Stimulated activated CD8-positive, alpha-beta memory T cell treated with anti-CD3 and anti-CD28 coated beads, Interleukin-7, amount 100 ng/mL, for 48 hours (primary cell): ENCODE measurements around the gene ARL3.

Source experiments
- DNase-seq, 2 donors: peaks; one replicate each; pipeline ENCODE4 v3.0.0-alpha.2; 2020; ENCODE audit warnings: low read depth in 1 of 2; ENCODE audit errors: extremely low read depth in 1 of 2

Gene ARL3

DNA sequence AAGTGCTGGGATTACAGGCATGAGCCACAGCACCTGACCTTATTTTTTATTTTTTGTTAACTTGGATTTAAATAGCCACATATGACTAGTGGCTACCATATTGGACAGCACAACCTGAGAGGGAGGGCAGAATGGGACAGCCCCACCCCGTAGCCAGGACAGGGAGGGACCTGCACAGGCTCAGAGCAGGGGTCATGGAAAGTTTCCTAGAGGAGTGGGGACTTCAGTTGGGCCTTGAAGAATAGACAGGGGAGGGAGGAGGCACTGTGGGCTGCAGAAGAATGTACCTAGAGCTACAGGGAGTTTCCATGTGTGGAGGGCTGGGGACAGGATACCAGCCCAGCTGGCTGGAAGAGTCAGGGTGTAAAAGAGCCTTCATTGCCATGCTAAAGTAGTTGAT is 61.1 kb downstream of the ARL3 start:
- DNase-seq, result no peak

DNA sequence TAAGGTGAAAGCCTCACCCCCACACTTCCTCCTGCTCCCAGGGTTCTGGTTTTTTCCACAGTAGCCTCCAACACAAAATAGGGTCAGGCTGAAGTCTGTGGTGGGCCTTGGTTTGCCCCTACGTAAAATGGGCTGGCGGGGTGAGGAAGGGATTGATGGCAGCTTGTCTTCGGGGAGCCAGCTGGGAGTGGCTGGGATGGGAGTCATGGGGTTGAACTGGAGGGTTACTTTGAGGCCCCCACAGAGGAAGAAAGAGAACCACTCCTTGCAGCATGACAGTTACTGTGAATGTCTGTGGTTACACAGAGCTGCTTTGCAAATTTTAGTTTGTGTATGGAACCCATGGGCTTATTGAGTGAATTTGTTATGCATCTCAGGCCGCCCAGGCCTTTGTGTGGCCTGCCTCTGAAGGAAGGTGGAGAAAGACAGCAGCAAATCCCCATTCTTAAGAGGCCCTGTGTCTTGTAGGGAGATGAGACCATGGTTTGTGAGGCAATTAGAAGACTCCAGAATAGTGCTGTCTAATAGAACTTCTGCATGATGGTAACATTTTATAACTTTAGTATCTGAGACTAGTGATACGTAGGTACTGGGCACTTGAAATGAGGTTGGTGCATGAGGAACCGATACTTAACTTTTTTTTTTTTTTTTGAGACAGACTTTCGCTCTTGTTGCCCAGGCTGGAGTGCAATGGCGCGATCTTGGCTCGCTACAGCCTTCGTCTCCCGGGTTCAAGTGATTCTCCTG is 61.9 kb downstream of the ARL3 start:
- no peak for DNase-seq

DNA sequence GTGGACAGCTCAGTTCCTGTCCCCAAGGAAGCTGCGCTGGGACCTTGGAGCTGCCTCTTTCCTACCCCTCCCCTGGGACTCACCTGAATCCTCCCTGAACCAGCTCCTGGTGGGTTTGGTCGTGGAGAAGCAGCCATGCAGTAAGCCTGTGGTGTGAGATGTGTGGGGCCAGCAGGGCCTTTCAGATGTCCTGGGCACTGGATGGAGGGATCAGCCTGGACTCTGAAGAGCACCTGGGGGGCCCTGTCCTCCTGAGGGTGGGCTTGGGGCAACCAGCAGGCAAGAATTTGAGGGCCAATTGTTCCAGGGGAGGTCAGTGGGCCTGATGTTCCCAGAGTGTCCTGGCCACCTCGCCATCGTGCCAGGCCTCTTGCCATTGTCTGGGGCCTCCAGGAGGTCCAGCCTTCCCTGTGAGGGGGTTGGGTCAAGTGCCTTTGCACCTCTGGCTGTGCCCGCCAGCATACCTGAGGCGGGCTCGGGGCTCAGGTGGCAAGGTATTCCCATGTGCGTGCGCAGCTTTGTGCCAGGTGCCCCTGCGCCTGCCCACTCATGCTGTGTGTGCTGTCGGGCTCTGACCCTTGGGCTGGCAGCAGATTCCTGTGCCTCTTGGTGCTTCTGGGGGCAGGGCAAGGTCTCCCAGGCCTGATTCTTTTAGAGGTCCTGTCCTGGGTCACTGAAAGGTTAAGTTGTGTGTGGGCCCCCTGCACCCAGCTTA is 62.6 kb downstream of the ARL3 start:
- no peak for DNase-seq

DNA sequence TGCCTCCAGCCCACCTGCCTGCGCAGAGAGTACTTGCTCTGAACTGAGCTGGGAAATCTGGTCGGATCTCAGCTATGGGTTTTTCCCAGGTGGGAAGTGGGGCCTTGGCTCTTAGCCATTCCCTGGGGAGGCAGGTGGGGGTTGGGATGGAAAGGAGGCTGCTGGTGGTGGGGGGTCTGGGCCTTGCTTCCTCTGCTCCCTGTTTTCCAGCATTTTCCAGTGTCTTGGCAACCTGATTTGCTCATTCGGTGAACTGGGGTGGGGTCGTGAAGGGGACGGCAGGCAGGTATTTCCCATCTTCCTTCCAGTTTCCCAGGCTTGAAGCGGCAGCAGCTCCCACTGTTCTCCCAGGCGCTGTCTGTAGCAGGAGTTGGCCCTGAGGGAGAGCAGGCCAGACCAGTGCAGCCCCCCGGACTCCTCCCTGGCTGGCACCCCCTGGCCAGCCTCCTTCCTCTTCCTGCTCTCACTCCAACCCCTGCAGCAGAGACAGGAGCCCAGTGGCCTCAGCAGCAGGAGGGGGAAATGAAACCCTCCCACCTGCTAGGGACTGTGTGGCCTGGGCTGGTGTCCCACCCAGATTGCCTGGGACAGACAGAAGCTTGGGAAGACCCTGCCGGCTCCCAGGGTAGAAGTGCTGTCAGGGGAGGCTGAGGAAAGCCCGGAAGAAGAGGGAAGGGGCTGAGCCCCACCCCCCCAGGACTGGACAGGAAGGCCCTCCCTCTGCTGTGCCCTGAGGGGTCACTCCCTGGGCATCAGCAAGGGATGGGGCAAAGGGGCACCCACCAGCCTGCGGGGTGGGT is 63.3 kb downstream of the ARL3 start:
- no peak for DNase-seq

DNA sequence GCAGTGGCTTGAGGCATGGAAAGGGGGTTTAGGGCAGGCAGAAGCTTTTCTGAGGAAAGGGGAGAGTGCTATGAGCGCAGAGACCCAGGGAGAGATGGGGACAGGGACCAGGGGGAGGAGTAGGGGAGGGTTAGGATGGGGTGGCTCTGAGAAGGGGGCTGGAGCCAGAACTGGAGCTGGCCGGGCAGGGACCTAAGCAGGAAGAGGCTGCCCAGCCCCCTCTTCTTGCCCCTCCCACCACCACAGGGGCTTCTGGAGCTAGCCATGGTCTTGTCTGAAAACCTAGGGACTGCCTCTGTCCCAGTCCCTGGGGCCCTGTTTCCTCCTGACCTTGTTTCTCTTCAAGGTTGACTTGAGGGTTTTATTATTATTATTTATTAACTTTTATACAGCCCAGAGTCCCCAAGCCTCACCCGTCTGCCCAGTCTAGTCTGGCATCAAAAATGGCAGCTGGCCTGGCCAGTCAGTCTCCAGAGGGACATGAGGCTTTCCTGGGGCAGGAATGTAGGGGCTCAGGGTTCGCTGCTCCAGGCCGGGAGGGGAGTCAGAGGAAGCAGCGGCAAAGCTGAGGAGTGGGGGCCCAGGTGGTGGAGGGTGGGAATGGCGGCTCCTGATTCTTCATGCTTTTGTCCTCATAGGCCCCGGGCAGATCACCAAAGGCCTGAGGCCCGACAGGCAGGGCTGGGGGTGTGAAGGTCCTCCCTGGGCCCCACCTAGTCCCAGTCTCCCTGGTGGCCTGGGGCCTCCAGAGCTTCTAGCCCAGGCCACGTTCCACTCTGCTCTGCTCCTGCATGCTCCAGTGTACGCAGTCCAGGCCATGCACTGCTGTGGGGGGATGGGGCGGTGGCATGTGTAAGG is 64.2 kb downstream of the ARL3 start:
- DNase-seq, result no peak

DNA sequence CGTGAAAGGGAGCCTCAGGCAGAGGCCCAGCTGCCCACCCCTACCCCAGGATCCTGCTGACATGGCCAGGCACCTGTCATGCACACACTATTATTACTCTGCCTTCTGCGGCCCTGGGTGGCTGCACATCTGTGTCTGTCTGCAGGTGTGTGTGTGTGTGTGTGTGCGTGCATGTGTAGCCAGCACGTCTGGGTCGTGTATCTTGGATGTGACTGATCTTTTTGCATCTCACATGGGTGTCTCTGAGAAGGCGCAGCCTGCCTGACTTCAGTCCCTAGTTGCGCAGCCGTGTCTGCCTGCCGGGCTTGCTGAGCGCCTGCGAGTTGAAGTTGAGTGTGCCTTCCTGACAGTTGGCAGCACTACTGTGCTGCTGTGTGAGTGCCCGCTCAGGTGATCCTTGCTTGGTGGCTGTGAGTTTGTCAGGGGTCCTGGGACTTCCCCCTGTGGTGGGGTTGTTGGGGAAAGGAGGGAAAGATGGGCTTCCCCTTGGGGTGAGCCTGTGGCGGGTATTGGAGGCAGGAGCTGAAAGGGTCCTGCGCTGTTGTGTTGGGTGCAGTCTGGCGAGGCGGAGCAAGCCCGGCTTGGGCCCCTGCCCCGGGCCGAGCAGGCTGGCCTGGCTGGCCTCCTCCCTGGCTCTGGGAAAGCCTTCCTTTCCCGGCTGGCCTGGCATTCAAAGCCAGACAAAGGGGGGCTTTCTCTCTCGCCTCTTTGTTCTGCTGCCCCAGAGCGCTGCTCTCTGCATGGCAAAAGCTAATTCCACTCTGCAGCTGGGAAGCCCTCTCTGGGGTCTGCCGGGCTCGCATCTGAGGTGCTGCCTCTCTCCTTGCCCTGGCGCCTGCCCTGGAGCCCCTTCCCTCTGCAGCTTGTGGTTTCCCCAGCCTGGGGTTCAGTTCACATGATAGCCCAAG is 65.1 kb downstream of the ARL3 start:
- no peak for DNase-seq

DNA sequence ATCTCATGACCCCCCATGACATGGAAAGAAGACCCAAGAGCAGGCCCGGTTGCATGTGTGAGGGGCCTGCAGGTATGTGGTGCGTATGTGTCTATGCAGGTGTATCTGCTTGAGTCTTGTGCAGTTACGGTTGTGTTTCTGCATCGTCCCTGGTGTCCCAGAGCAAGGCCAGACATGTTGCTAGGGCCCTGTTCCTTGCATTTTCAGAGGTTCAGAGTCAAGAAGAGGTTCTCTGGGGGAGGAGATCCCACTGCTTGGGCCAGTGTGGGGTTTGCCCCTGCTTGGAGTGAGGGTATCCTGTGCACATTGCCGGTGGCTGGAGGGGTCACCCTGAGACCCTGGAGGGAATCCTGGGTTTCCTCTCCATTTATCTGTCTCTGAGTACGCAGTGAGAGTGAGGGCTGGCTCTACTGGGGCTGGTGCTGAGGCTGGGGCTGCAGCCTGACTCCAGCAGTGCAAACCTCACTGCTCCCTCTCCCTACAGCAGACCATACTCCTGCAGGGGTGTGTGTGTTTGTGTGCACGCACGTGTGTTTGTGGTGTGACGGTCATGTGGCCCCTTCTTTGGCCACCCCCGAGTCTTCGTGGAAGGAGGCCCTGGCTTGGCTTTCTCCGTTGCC is 65.8 kb downstream of the ARL3 start:
- DNase-seq, result no peak

DNA sequence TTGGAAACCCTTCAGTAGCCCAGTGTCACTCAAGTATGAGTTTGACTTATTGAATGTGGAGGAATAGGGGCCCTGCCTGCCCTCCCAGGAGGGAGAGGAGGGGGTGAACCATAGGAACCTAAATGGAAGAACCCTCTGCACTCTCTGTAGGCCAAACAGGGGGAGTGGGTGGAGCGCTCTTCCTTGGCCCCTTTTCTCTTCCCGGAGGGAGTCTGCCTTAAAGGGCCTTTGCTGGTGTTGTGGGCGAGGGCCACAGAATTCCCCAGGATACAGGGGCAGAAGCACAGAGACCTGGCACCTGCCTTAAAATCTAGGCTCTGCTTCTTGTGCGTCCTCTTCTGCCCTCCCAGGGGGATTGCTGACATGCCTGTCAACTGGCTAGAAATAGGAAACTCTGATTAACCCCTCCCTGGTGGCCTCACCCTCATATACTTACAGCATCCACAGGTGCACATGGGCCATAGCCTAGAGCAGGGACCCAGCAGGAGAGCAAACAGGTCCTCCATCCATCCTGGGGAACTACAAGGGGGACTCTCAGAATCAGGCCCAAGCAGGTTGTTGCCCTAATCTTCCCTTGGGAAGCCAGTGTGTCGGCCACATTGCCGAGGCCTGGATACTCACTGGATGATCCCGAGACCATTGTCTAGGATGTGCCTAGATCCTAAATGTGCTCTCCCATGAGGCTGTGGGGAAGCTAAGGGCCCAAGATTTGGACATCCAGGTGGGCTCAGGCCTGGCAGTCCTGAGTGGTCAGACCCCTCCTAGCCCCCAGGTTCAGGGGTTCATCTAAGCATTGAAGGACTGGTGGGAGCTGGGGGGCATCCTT is 66.5 kb downstream of the ARL3 start:
- DNase-seq, result no peak

DNA sequence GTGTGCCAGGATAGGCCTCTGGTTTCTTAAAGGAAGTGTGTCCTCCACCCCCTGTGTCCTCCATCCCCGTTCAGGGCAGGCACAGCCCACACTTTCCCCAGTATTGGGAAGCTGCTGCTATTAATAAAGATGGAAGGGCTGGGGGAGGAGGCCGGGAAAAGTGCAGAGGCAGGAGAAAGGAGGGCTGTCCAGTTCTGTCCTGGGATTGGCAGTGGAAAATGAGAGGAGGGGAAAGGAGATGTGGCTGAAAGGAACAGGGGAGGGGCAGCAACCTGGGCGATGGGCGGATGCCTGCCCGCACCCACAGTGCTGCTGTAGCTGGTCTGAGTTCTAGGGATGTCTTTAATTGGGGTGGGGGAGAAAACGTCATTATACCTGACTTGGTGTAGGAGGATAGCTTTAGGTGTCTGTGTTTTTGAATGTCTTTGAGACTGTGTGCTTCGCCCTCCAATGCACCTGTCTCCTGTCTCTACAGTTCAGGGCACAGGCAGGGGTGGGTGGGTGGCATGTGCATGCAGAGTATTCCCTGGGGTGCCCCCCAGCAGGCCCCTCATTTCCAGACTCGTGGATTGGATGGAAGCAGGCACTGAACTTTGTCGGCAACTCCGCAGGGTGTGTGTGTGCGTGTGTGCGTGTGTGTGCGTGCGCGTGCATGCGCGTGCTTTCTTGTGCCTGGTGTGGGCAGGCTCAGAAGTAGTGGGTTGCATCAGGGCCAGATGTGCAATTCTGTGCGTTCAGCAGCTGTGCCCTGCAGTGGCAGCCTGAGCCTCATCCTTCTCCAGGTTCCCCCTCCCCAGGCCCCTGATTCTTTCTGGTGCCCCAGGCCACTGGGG is 67.4 kb downstream of the ARL3 start:
- DNase-seq, result no peak

DNA sequence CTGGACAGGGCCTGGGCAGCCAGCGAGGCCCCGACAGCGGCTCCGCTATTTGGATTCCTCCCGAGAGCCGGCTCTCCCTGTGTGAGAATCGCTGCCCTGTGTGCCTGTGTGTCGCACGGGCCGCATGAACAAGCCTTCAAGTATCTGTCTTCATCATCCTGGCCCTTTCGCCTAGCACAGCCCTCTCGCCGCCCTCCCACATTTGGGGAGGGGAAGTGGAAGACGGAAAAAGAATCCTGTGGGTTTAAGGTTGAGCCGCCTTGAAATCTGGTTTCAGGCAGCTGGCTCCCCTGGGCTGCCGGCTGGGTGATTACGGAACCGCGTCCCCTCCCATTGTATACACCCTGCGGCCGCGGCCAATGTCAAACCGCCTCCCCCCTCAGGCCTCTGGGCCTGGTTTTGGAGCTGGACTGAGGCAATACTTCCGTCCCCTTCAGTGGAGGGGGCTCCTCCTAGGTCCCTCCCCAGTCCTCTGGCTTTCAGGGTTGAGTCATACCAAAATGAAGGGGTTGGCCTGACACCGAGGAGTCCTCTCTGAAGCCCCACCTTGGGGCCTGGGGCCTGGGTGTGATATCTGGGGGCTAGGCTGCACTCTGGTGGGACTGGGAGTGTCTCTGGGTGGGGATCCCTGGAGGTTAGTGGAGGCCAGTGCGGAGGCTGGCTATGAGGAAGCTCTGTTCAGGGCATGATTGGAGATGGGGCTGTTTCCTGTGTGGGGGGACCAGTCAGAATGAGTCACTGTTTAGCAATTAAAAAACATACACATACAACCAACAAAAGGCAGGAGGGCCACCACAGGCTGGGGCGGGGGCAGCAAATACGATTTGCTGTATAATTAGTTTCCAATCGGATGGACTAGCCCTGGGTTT is 68.2 kb downstream of the ARL3 start:
- DNase-seq, result peak; percentile 78 to 83

DNA sequence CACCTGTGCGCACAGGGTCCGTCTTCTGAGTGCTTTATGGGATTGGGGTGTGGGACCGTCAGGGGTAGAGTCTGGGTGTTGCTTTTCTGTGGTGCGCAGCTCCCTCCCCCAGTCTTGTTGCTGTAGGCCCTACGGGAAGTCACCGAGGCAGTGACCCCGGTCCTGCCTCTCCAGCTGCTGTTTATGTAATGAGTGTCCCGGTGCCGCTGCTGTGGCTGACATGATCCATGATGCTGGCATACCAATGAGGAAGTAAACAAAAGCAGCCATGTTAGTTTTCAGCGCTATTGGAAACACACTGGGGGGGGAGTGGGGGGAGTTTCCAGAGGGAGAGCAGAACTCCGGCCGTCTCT is 68.8 kb downstream of the ARL3 start:
- no peak for DNase-seq

DNA sequence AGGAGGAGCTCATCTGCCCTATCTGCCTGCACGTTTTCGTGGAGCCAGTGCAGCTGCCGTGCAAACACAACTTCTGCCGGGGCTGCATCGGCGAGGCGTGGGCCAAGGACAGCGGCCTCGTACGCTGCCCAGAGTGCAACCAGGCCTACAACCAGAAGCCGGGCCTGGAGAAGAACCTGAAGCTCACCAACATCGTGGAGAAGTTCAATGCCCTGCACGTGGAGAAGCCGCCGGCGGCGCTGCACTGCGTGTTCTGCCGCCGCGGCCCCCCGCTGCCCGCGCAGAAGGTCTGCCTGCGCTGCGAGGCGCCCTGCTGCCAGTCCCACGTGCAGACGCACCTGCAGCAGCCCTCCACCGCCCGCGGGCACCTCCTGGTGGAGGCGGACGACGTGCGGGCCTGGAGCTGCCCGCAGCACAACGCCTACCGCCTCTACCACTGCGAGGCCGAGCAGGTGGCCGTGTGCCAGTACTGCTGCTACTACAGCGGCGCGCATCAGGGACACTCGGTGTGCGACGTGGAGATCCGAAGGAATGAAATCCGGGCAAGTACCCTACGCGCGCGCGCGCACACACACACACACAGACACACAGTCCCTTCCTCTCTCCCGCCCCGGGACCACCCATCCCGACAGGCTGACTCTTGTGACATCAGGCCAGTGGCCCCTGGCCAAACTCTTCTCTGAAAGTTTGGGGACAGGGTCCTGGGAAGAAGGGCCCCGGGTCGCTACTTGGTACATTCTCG is 69.4 kb downstream of the ARL3 start:
- peak in 1 of 2 donors; percentile 62 for DNase-seq

DNA sequence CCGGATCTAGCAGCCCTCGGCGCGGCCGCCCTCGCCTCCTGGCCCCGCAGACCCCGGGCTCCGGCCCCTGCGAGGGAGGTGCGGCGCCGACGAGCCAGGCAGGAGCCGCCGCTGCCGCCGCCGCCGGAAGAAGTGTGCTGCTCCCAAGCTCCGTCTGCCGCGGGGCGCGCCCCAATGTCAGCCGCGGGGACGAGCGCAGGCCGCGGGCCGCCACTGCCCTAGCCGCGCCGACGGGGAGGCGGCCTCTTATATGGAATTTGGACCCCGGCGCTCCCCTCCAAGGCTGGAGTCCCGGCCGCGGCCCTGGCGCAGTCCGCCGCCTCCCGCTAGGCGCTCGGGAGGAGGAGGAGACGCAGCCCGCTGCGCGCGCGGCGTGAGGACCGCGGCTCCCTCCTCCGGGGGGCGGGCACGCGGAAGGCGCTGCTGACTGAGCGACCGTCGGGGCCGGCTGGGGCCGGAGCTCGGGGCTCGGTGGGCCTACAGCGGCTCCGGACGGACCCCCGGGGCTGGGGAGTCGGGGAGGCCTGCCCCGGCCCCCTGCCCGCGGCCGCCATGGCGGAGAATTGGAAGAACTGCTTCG is 70.0 kb downstream of the ARL3 start, which contains the start of gene TRIM8:
Gene TRIM8 (plus strand): TSS at position 414 of the 580 bp plus-strand sequence. CDS start 139 bp downstream, at position 553.
- DNase-seq, result no peak

DNA sequence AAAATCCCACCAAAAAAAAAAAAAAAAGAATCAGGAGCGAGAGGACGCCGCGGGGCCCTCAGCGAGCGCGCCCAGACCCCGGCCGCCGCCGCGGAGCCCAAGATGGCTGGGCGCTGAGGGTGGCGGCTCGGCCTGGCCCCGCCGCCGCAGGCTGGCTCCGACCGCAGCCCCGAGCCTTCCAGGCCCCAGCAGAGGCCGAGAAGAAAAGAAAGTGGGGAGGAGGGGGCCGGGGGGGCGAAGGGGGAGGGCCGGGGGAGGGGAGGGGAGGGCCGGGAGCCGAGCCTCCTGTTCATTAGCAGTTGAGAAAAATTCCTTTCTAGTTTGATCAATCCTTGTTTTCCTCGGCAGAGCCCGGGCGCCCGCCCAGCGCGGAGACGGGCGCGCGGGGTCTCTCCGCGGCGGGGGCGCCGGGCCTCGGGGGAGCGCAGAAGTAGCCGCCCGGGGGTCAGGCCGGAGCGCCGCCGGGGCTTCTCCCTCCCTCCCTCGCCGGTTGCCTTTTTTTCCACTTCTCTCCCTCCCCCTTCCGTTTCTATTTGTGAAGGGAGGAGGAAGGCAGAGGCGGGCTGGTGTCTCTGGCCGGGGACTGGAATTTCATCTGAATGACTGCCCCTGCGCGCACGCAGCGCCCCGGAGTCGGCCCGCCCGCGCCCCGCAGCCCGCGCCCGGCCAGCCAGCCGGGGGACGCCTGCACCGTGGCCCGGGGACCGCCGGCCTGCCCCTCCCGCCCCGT is 70.7 kb downstream of the ARL3 start:
- DNase-seq, result peak in 1 of 2 donors; percentile 47
